Esophagus squamous epithelium (tissue), 4 donors: Measurements from ENCODE around the gene ERC2.

Experiments used
- CTCF ChIP-seq, 6 experiments: fragments of 450-650 bp in 4 of 6; fragments of 200-600 bp in 2 of 6; sonication (generic) in 2 of 6; IDR thresholded peaks; one replicate each; pipeline ENCODE4 v1.5.1; 2016 to 2019; ENCODE audit warnings: antibody characterized with exemption in 6 of 6, mild to moderate bottlenecking in 4 of 6, moderate library complexity in 4 of 6
- POLR2A ChIP-seq, 4 donors: fragments of 450-650 bp; IDR thresholded peaks; one replicate each; pipeline ENCODE4 v1.6.1; 2017; ENCODE audit warnings: antibody characterized with exemption in 4 of 4, mild to moderate bottlenecking in 4 of 4, moderate library complexity in 3 of 4

- TF ChIP-seq CTCF (IDR thresholded peaks at IDR 0.05) (no peak), POLR2A (IDR thresholded peaks at IDR 0.05) (no peak)
Observed at GRCh38 chr3:55486101-55486856, 982.0 kb downstream of the ERC2 start.
